HepG2 (cell line): ENCODE results near the gene PANK4. TPM values are rescaled to one million over a fixed set of nuclear protein-coding genes. Genes with fewer than 3 reads are reported as not detected.

Experiments used
- ATAC-seq: fragments of 200-7000 bp; cut with Tn5 transposase; 3 replicates; pipeline ENCODE4 v1.9.1; 2020; ENCODE audit warnings: mild to moderate bottlenecking, moderate library complexity
- BruUV-seq: library from RNA; stranded (reverse); fragments of 400-500 nt; replicated peaks from 2 replicates; lab custom pipeline; 2021; lab: Mats Ljungman, UMichigan
- CTCF ChIA-PET: fragments of 300-600 bp; formaldehyde crosslinking; extraction: SDS; loops from one replicate; lab custom pipeline; 2021; ENCODE audit warnings: low total read pairs, inconsistent platforms, low intra/inter-chr PET ratio; lab: Yijun Ruan, JAX
- POLR2A ChIA-PET: fragments of 350-600 bp; sonication (Branson Sonifier 250); formaldehyde crosslinking; loops from one replicate; lab custom pipeline; 2020; ENCODE audit warnings: antibody characterized with exemption, inconsistent platforms; lab: Yijun Ruan, JAX
- DNase-seq: peaks from one replicate; pipeline ENCODE4 v3.0.0-alpha.2; 2015; ENCODE audit warnings: low spot score
- FAIRE-seq: peaks from 3 replicates; lab custom pipeline; 2011; peaks lifted over from hg19 to GRCh38; lab: Jason Lieb, UNC
- H2AFZ ChIP-seq: one replicate; pipeline ENCODE4 v1.6.1; 2011; ENCODE audit warnings: low read length, inconsistent platforms
- H3K27ac ChIP-seq: fragments of 300-600 bp; 3 replicates; pipeline ENCODE4 v1.8.0; 2011; ENCODE audit warnings: mixed run types, mild to moderate bottlenecking, mixed read lengths, low read length, inconsistent platforms; ENCODE audit not compliant: insufficient read depth; ENCODE audit errors: extremely low read length
- H3K27me3 ChIP-seq, 2 experiments: fragments of 200-600 bp in 1 of 2; 2 replicates in 1 of 2; 3 replicates in 1 of 2; pipeline versions ENCODE4 v1.6.0 to v1.8.0; 2011; ENCODE audit warnings: low read length in 2 of 2, mild to moderate bottlenecking in 2 of 2, moderate library complexity in 2 of 2, inconsistent platforms in 1 of 2; ENCODE audit not compliant: insufficient read depth in 2 of 2, control insufficient read depth in 1 of 2
- H3K36me3 ChIP-seq, 2 experiments: fragments of 200-600 bp in 1 of 2; replicated peaks in 1 of 2; 2 replicates in 1 of 2; 3 replicates in 1 of 2; pipeline versions ENCODE4 v1.5.1 to v1.8.0; 2011; ENCODE audit warnings: low read length in 2 of 2, inconsistent platforms in 1 of 2; ENCODE audit not compliant: insufficient read depth in 2 of 2, control insufficient read depth in 1 of 2
- H3K4me1 ChIP-seq: 2 replicates; pipeline ENCODE4 v1.5.1; 2012; ENCODE audit warnings: low read length, inconsistent platforms; ENCODE audit not compliant: insufficient read depth
- H3K4me2 ChIP-seq: 2 replicates; pipeline ENCODE4 v1.6.0; 2011; ENCODE audit warnings: low read depth, low read length, inconsistent platforms
- H3K4me3 ChIP-seq, 3 experiments: fragments of 200-600 bp in 1 of 3; sonication (generic), shearing (Covaris generic) in 1 of 3; replicated peaks in 1 of 3; 2 replicates each; pipeline ENCODE4 v1.5.1; 2011 to 2016; ENCODE audit warnings: low read length in 3 of 3, inconsistent platforms in 2 of 3, low read depth in 2 of 3, mild to moderate bottlenecking in 2 of 3, control low read depth in 1 of 3, mixed read lengths in 1 of 3; ENCODE audit not compliant: insufficient read depth in 1 of 3
- H3K79me2 ChIP-seq: one replicate; pipeline ENCODE4 v1.6.1; 2011; ENCODE audit warnings: low read length, inconsistent platforms; ENCODE audit not compliant: insufficient read depth
- H3K9ac ChIP-seq: 2 replicates; pipeline ENCODE4 v1.6.0; 2011; ENCODE audit warnings: mild to moderate bottlenecking, low read depth, low read length, inconsistent platforms; ENCODE audit not compliant: insufficient read depth
- H3K9me3 ChIP-seq: 2 replicates; pipeline ENCODE4 v1.5.1; 2012; ENCODE audit warnings: mild to moderate bottlenecking, low read length
- H4K20me1 ChIP-seq: 2 replicates; pipeline ENCODE4 v1.6.0; 2011; ENCODE audit warnings: inconsistent platforms, mild to moderate bottlenecking, low read length, moderate library complexity; ENCODE audit not compliant: insufficient read depth
- EZH2 ChIP-seq: conservative IDR thresholded peaks from 2 replicates; pipeline ENCODE4 v1.6.1; 2012; ENCODE audit warnings: mild to moderate bottlenecking, low read depth, low read length, moderate library complexity
- KDM3A ChIP-seq: IDR thresholded peaks from 2 replicates; pipeline ENCODE4 v1.6.1; 2018; ENCODE audit warnings: low read depth, missing compliant biosample characterization
- KLF6 ChIP-seq: IDR thresholded peaks from 2 replicates; pipeline ENCODE4 v1.8.0; 2016; ENCODE audit warnings: missing biosample characterization, missing genetic modification reagents
- NFATC3 ChIP-seq: sonication (generic); formaldehyde crosslinking; IDR thresholded peaks from 2 replicates; pipeline ENCODE4 v1.5.1; 2020; ENCODE audit warnings: mild to moderate bottlenecking, missing genetic modification reagents
- SALL2 ChIP-seq: sonication (generic); formaldehyde crosslinking; IDR thresholded peaks from 2 replicates; pipeline ENCODE4 v1.8.1; 2023; ENCODE audit warnings: mild to moderate bottlenecking, missing genetic modification reagents, inconsistent platforms
- ZNF138 ChIP-seq: sonication (generic); formaldehyde crosslinking; IDR thresholded peaks from 2 replicates; pipeline ENCODE4 v1.5.0; 2020; ENCODE audit warnings: mild to moderate bottlenecking, low read depth, missing genetic modification reagents
- ZNF775 ChIP-seq: sonication (generic); formaldehyde crosslinking; IDR thresholded peaks from 2 replicates; pipeline ENCODE4 v1.4.0; 2020; ENCODE audit warnings: missing genetic modification reagents, mild to moderate bottlenecking, moderate library complexity, borderline replicate concordance
- ZNF788 ChIP-seq: sonication (generic); formaldehyde crosslinking; IDR thresholded peaks from 2 replicates; pipeline ENCODE4 v1.5.0; 2020; ENCODE audit warnings: mild to moderate bottlenecking, missing genetic modification reagents, borderline replicate concordance
- ZNF839 ChIP-seq: sonication (generic); formaldehyde crosslinking; IDR thresholded peaks from 2 replicates; pipeline ENCODE4 v1.4.0; 2020; ENCODE audit warnings: missing genetic modification reagents, mild to moderate bottlenecking, borderline replicate concordance
- WGBS: methylation state at CpG from one replicate; pipeline ENCODE4 v1.1.6; 2017; ENCODE audit warnings: low lambda C conversion rate; 5-methylcytosine and 5-hydroxymethylcytosine counted together
- in situ Hi-C: cut with HindIII; loops from 2 replicates; pipeline ENCODE4 v1.10.0; 2017; ENCODE audit warnings: low pct_unique_long_range_greater_than_20kb; ENCODE audit not compliant: extremely low pct_ligation_motif_present
- intact Hi-C: fragments of 100-400 bp; cut with micrococcal nuclease; formaldehyde crosslinking; loops from one replicate; pipeline ENCODE4 v1.10.0; 2022; ENCODE audit not compliant: unreplicated experiment
- polyA plus RNA-seq, 8 experiments: library from polyadenylated mRNA; depleted of rRNA in 3 of 8; stranded (reverse) in 7 of 8; unstranded in 1 of 8; fragments of >200 nt; fragmentation: Illumina TruSeq in 4 of 8; extraction: Trizol in 4 of 8; gene quantifications; 2 replicates each; pipeline versions ENCODE4 v1.2.1 to v1.2.3, GENCODE V29; 2011 to 2016; ENCODE audit warnings: low read depth in 4 of 8, missing spikeins in 1 of 8, mixed read lengths in 1 of 8; ENCODE audit not compliant: insufficient read depth in 1 of 8
- total RNA-seq, 5 experiments: library from RNA; depleted of rRNA; stranded (reverse); fragments of >200 nt; fragmentation: Illumina TruSeq; extraction: Trizol; gene quantifications; 2 replicates each; pipeline ENCODE4 v1.2.3, GENCODE V29; 2016; ENCODE audit warnings: low read depth in 1 of 5
- TF ChIP-seq, protein P1 (sequence below): sonication (generic); formaldehyde crosslinking; IDR thresholded peaks from 2 replicates; pipeline ENCODE4 v1.5.0; 2020; ENCODE audit warnings: mild to moderate bottlenecking, missing genetic modification reagents, borderline replicate concordance

Gene PANK4
- total and polyA plus RNA-seq, 2 of the 13 experiments (the other 11 are each of a cell fraction or from before 2014, with no cell fraction given), result 17.4 to 19.3 TPM

DNA sequence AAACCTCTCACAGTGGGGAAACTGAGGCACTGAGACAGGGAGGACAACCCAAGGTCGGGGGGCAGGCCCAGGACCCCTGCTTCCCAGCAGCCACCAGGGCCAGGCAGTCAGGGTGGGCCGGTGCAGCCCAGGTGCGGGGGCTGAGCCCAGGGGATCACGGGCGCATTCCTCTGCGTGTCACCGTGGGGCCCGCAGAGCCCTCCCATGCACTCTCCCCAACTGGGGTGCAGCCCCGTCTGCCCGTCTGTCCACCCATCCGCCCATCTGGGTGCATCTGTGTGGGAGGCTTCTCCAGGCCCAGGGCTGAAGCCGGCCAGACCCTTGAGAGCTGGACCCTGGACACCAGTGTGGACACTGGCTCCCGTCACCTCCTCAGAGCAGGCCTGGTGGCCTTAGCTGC is 53.2 kb downstream of the PANK4 start:
- FAIRE-seq (no peak), DNase-seq (no peak), ATAC-seq (no peak; the same call in 2 of the 3 replicates)
- ChIA-PET POLR2A (no interaction called here), CTCF (no interaction called here)
- H3K9me3 ChIP-seq, result no peaks in the 10 kb centered on the region
- H3K4me2 ChIP-seq, result no peak overlapping the region
- H3K27ac ChIP-seq, result no peak overlapping the region
- peak; percentile 74 for TF ChIP-seq EZH2
- no peak for TF ChIP-seq SALL2 (CRISPR knock-in tag)
- no peaks in the 10 kb centered on the region for H3K79me2 ChIP-seq
- H3K4me3 ChIP-seq, result no peak overlapping the region
- 72% methylated on average over 4 of the region's 13 CpGs for WGBS
- peaks cover 23 to 87% of the 10 kb centered on the region in 2 experiments for H3K27me3 ChIP-seq
- H4K20me1 ChIP-seq, result peaks cover 7% of the 10 kb centered on the region; the same call in 1 of the 2 replicates
- H3K36me3 ChIP-seq, result no peaks in the 10 kb centered on the region
- intact Hi-C loops, result no loop called here
- H3K4me1 ChIP-seq, result peaks cover 7% of the 10 kb centered on the region; the same call in 1 of the 2 replicates
- no peak overlapping the region for H3K9ac ChIP-seq
- no TSS peak for BruUV-seq
- in situ Hi-C loops, result no loop called here
- no peak overlapping the region for H2AFZ ChIP-seq

GRCh38 chr1:2472561-2473177 is 53.7 kb downstream of the PANK4 start:
- H4K20me1 ChIP-seq, result peaks cover 7% of the 10 kb centered on the region; the same call in 1 of the 2 replicates
- H3K9me3 ChIP-seq, result no peaks in the 10 kb centered on the region
- DNase-seq (no peak), FAIRE-seq (no peak), ATAC-seq (no peak)
- no peak overlapping the region for H3K4me3 ChIP-seq
- ChIA-PET CTCF (no interaction called here), POLR2A (no interaction called here)
- H3K36me3 ChIP-seq, result no peaks in the 10 kb centered on the region
- 42% methylated on average over 14 of the region's 25 CpGs for WGBS
- H3K79me2 ChIP-seq, result no peaks in the 10 kb centered on the region
- H2AFZ ChIP-seq, result no peak overlapping the region
- no peak overlapping the region for H3K27ac ChIP-seq
- H3K4me1 ChIP-seq, result peaks cover 2% of the 10 kb centered on the region; the same call in 1 of the 2 replicates
- intact Hi-C loops (no loop called here), in situ Hi-C loops (no loop called here)
- H3K4me2 ChIP-seq, result no peak overlapping the region
- no TSS peak for BruUV-seq
- peaks cover 23 to 90% of the 10 kb centered on the region in 2 experiments for H3K27me3 ChIP-seq
- H3K9ac ChIP-seq, result no peak overlapping the region
- TF ChIP-seq KLF6 (CRISPR knock-in tag) (no peak), ZNF138 (CRISPR knock-in tag) (no peak), KDM3A (no peak), ZNF839 (no peak), ZNF775 (no peak), NFATC3 (CRISPR knock-in tag) (no peak), ZNF788 (CRISPR knock-in tag) (no peak)
- TF ChIP-seq, protein P1, sequence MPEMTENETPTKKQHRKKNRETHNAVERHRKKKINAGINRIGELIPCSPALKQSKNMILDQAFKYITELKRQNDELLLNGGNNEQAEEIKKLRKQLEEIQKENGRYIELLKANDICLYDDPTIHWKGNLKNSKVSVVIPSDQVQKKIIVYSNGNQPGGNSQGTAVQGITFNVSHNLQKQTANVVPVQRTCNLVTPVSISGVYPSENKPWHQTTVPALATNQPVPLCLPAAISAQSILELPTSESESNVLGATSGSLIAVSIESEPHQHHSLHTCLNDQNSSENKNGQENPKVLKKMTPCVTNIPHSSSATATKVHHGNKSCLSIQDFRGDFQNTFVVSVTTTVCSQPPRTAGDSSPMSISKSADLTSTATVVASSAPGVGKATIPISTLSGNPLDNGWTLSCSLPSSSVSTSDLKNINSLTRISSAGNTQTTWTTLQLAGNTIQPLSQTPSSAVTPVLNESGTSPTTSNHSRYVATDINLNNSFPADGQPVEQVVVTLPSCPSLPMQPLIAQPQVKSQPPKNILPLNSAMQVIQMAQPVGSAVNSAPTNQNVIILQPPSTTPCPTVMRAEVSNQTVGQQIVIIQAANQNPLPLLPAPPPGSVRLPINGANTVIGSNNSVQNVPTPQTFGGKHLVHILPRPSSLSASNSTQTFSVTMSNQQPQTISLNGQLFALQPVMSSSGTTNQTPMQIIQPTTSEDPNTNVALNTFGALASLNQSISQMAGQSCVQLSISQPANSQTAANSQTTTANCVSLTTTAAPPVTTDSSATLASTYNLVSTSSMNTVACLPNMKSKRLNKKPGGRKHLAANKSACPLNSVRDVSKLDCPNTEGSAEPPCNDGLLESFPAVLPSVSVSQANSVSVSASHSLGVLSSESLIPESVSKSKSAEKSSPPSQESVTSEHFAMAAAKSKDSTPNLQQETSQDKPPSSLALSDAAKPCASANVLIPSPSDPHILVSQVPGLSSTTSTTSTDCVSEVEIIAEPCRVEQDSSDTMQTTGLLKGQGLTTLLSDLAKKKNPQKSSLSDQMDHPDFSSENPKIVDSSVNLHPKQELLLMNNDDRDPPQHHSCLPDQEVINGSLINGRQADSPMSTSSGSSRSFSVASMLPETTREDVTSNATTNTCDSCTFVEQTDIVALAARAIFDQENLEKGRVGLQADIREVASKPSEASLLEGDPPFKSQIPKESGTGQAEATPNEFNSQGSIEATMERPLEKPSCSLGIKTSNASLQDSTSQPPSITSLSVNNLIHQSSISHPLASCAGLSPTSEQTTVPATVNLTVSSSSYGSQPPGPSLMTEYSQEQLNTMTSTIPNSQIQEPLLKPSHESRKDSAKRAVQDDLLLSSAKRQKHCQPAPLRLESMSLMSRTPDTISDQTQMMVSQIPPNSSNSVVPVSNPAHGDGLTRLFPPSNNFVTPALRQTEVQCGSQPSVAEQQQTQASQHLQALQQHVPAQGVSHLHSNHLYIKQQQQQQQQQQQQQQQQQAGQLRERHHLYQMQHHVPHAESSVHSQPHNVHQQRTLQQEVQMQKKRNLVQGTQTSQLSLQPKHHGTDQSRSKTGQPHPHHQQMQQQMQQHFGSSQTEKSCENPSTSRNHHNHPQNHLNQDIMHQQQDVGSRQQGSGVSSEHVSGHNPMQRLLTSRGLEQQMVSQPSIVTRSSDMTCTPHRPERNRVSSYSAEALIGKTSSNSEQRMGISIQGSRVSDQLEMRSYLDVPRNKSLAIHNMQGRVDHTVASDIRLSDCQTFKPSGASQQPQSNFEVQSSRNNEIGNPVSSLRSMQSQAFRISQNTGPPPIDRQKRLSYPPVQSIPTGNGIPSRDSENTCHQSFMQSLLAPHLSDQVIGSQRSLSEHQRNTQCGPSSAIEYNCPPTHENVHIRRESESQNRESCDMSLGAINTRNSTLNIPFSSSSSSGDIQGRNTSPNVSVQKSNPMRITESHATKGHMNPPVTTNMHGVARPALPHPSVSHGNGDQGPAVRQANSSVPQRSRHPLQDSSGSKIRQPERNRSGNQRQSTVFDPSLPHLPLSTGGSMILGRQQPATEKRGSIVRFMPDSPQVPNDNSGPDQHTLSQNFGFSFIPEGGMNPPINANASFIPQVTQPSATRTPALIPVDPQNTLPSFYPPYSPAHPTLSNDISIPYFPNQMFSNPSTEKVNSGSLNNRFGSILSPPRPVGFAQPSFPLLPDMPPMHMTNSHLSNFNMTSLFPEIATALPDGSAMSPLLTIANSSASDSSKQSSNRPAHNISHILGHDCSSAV (CRISPR knock-in tag), result no peak
